Sigmoid colon (tissue), 7 donors: ENCODE results near the gene TAOK2. TPM values are rescaled to one million over a fixed set of nuclear protein-coding genes. Genes with fewer than 3 reads are reported as not detected.

Source experiments
- DNase-seq: peaks from one replicate; pipeline ENCODE4 v3.0.0-alpha.2; 2019
- H3K27ac ChIP-seq, 4 donors: fragments of 200-600 bp; sonication (generic); one replicate each; pipeline ENCODE4 v1.5.1; 2016 to 2019; ENCODE audit warnings: mild to moderate bottlenecking in 1 of 4
- H3K27me3 ChIP-seq, 3 donors: fragments of 200-600 bp; sonication (generic); one replicate each; pipeline ENCODE4 v1.5.1; 2019; ENCODE audit warnings: mild to moderate bottlenecking in 1 of 3
- H3K36me3 ChIP-seq, 4 donors: fragments of 200-600 bp; sonication (generic); one replicate each; pipeline ENCODE4 v1.5.1; 2016 to 2019
- H3K4me1 ChIP-seq, 4 donors: fragments of 200-600 bp; sonication (generic); one replicate each; pipeline ENCODE4 v1.5.1; 2017 to 2019
- H3K4me3 ChIP-seq, 4 donors: fragments of 200-600 bp; sonication (generic); one replicate each; pipeline ENCODE4 v1.5.1; 2017 to 2019; ENCODE audit warnings: mild to moderate bottlenecking in 2 of 4, moderate library complexity in 1 of 4
- H3K9me3 ChIP-seq, 4 donors: fragments of 200-600 bp in 3 of 4; sonication (generic) in 3 of 4; one replicate each; pipeline versions ENCODE4 v1.5.1 to v1.6.1; 2013 to 2019
- EP300 ChIP-seq, 4 donors: sonication (generic); formaldehyde crosslinking; IDR thresholded peaks; one replicate each; pipeline ENCODE4 v1.6.1; 2017; ENCODE audit warnings: antibody characterized with exemption in 4 of 4
- POLR2A ChIP-seq, 2 donors: fragments of 450-650 bp; IDR thresholded peaks; one replicate each; pipeline ENCODE4 v1.6.1; 2016; ENCODE audit warnings: antibody characterized with exemption in 2 of 2, mild to moderate bottlenecking in 2 of 2, moderate library complexity in 2 of 2
- POLR2AphosphoS5 ChIP-seq, 4 donors: sonication (generic); formaldehyde crosslinking; IDR thresholded peaks; one replicate each; pipeline ENCODE4 v1.6.1; 2017; ENCODE audit warnings: antibody characterized with exemption in 4 of 4
- WGBS, 2 donors: extraction: QIAGEN DNeasy Blood & Tissue Kit; methylation state at CpG; one replicate each; pipeline ENCODE4 v1.1.7; 2013; 5-methylcytosine and 5-hydroxymethylcytosine counted together
- intact Hi-C: fragments of 100-400 bp; cut with DNase I; formaldehyde crosslinking; loops from one replicate; pipeline ENCODE4 v1.15.1; 2023
- polyA plus RNA-seq, 3 donors: library from polyadenylated mRNA; stranded (reverse); fragments of 200-250 nt; gene quantifications; one replicate each; pipeline ENCODE4 v1.2.3, GENCODE V29; 2013
- total RNA-seq, 4 donors: library from RNA; depleted of rRNA; stranded (reverse); fragments of >200 nt; gene quantifications; one replicate each; pipeline ENCODE4 v1.1.0, GENCODE V29; 2016
- TF ChIP-seq, protein P1 (sequence below), 4 experiments: fragments of 450-650 bp in 3 of 4; fragments of 200-600 bp in 1 of 4; IDR thresholded peaks; one replicate each; pipeline ENCODE4 v1.5.1; 2016 to 2019; ENCODE audit warnings: antibody characterized with exemption in 4 of 4, mild to moderate bottlenecking in 3 of 4, moderate library complexity in 2 of 4
- donor health status: healthy with polysubstance abuse.
- donor health status: Bipolar disorder and iron deficiency.
- donor health status: healthy.

Gene TAOK2
- total and polyA plus RNA-seq, 7 donors: 9.0 to 42.2 (median 28.2) TPM

GRCh38 chr16:29986231-29986630, 12.6 kb downstream of the TAOK2 start:
- Histone ChIP-seq H3K36me3 (peaks cover 59 to 100% (median 94%) of the 10 kb centered on the region in 4 donors), H3K9me3 (no peaks in the 10 kb centered on the region), H3K27ac (no peak overlapping the region), H3K27me3 (no peaks in the 10 kb centered on the region), H3K4me3 (no peak overlapping the region), H3K4me1 (no peaks in the 10 kb centered on the region)
- TF ChIP-seq, protein P1, sequence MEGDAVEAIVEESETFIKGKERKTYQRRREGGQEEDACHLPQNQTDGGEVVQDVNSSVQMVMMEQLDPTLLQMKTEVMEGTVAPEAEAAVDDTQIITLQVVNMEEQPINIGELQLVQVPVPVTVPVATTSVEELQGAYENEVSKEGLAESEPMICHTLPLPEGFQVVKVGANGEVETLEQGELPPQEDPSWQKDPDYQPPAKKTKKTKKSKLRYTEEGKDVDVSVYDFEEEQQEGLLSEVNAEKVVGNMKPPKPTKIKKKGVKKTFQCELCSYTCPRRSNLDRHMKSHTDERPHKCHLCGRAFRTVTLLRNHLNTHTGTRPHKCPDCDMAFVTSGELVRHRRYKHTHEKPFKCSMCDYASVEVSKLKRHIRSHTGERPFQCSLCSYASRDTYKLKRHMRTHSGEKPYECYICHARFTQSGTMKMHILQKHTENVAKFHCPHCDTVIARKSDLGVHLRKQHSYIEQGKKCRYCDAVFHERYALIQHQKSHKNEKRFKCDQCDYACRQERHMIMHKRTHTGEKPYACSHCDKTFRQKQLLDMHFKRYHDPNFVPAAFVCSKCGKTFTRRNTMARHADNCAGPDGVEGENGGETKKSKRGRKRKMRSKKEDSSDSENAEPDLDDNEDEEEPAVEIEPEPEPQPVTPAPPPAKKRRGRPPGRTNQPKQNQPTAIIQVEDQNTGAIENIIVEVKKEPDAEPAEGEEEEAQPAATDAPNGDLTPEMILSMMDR (IDR thresholded peaks at IDR 0.05): no peak
- no peak for TF ChIP-seq POLR2AphosphoS5 (IDR thresholded peaks at IDR 0.05)
- intact Hi-C loops: no loop called here
- 95% methylated on average over 20 of the region's 20 CpGs for WGBS, 2 donors
- no peak for DNase-seq

DNA sequence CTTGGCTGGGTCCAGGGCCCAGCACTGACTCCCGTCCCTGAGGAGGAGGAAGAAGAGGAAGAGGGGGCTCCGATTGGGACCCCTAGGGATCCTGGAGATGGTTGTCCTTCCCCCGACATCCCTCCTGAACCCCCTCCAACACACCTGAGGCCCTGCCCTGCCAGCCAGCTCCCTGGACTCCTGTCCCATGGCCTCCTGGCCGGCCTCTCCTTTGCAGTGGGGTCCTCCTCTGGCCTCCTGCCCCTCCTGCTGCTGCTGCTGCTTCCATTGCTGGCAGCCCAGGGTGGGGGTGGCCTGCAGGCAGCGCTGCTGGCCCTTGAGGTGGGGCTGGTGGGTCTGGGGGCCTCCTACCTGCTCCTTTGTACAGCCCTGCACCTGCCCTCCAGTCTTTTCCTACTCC, 13.3 kb downstream of the TAOK2 start:
- H3K9me3 ChIP-seq: no peaks in the 10 kb centered on the region
- no peak for TF ChIP-seq EP300 (IDR thresholded peaks at IDR 0.05)
- no peak for TF ChIP-seq POLR2A (IDR thresholded peaks at IDR 0.05)
- no peak for TF ChIP-seq POLR2AphosphoS5 (IDR thresholded peaks at IDR 0.05)
- TF ChIP-seq, protein P1 (IDR thresholded peaks at IDR 0.05): no peak
- H3K4me3 ChIP-seq: no peak overlapping the region
- no peaks in the 10 kb centered on the region for H3K27me3 ChIP-seq
- WGBS, 2 donors: 93 to 95% methylated on average over 5 of the region's 5 CpGs
- intact Hi-C loops: no loop called here
- no peak overlapping the region for H3K27ac ChIP-seq
- peaks cover 53 to 100% (median 89%) of the 10 kb centered on the region in 4 donors for H3K36me3 ChIP-seq
- DNase-seq: no peak
- no peaks in the 10 kb centered on the region for H3K4me1 ChIP-seq

- H3K27ac ChIP-seq: no peak overlapping the region
- no peak overlapping the region for H3K4me3 ChIP-seq
- H3K27me3 ChIP-seq: no peaks in the 10 kb centered on the region
- intact Hi-C loops: no loop called here
- peaks cover 51 to 100% (median 84%) of the 10 kb centered on the region in 4 donors for H3K36me3 ChIP-seq
- no peak for DNase-seq
- TF ChIP-seq EP300 (IDR thresholded peaks at IDR 0.05) (no peak), POLR2AphosphoS5 (IDR thresholded peaks at IDR 0.05) (no peak), POLR2A (IDR thresholded peaks at IDR 0.05) (no peak)
- TF ChIP-seq, protein P1 (IDR thresholded peaks at IDR 0.05): no peak
- WGBS, 2 donors: 95 to 96% methylated on average over 35 of the region's 35 CpGs
- H3K4me1 ChIP-seq: no peaks in the 10 kb centered on the region
- no peaks in the 10 kb centered on the region for H3K9me3 ChIP-seq
These were observed 13.9 kb downstream of the TAOK2 start for GRCh38 chr16:29987371-29988085.

- H3K36me3 ChIP-seq: peaks cover 42 to 100% (median 77%) of the 10 kb centered on the region in 4 donors
- DNase-seq: peak; percentile 52
- peaks cover 0 to 2% (median 0%) of the 10 kb centered on the region in 4 donors for H3K4me1 ChIP-seq
- no peaks in the 10 kb centered on the region for H3K27me3 ChIP-seq
- TF ChIP-seq EP300 (IDR thresholded peaks at IDR 0.05) (no peak), POLR2AphosphoS5 (IDR thresholded peaks at IDR 0.05) (no peak), POLR2A (IDR thresholded peaks at IDR 0.05) (no peak)
- TF ChIP-seq, protein P1 (IDR thresholded peaks at IDR 0.05): no peak
- WGBS, 2 donors: 92 to 93% methylated on average over 17 of the region's 17 CpGs
- no peak overlapping the region for H3K4me3 ChIP-seq
- H3K27ac ChIP-seq: no peak overlapping the region
- intact Hi-C loops: no loop called here
- no peaks in the 10 kb centered on the region for H3K9me3 ChIP-seq
These were observed 14.8 kb downstream of the TAOK2 start for GRCh38 chr16:29988346-29989075.
